Common myeloid progenitor, CD34-positive (primary cell): ENCODE measurements around the gene NOX5.

Source experiments
- CTCF ChIA-PET: fragments of 350-600 bp; sonication (Branson Sonifier 250); formaldehyde crosslinking; loops from one replicate; lab custom pipeline; 2021; ENCODE audit warnings: antibody characterized with exemption; lab: Charles Lee
- POLR2A ChIA-PET: fragments of 350-600 bp; sonication (Branson Sonifier 250); formaldehyde crosslinking; loops from one replicate; lab custom pipeline; 2021; ENCODE audit warnings: antibody characterized with exemption; lab: Charles Lee
- DNase-seq, 3 donors: peaks; one replicate each; pipeline versions ENCODE4 v3.0.0 to v3.0.0-alpha.2; 2013
- H3K27ac ChIP-seq, 2 experiments: 1 replicate in 1 of 2; 2 replicates in 1 of 2; pipeline ENCODE4 v1.7.0; 2013; ENCODE audit warnings: inconsistent platforms in 2 of 2, low read length in 2 of 2, mild to moderate bottlenecking in 2 of 2, low read depth in 1 of 2, moderate library complexity in 1 of 2; ENCODE audit not compliant: severe bottlenecking in 2 of 2, insufficient read depth in 1 of 2, poor library complexity in 1 of 2
- H3K27me3 ChIP-seq, 5 experiments: replicated peaks in 2 of 5; 1 replicate in 3 of 5; 2 replicates in 2 of 5; pipeline versions ENCODE4 v1.6.1 to v1.7.0; 2013; ENCODE audit warnings: low read length in 4 of 5, mild to moderate bottlenecking in 2 of 5, moderate library complexity in 2 of 5, inconsistent platforms in 1 of 5; ENCODE audit not compliant: insufficient read depth in 5 of 5, control insufficient read depth in 4 of 5
- H3K36me3 ChIP-seq, 4 experiments: 1 replicate in 2 of 4; 2 replicates in 2 of 4; pipeline versions ENCODE4 v1.6.1 to v1.7.0; 2013; ENCODE audit warnings: low read length in 3 of 4, control low read depth in 1 of 4, mild to moderate bottlenecking in 1 of 4; ENCODE audit not compliant: control insufficient read depth in 4 of 4, insufficient read depth in 4 of 4
- H3K4me1 ChIP-seq, 4 experiments: 1 replicate in 3 of 4; 2 replicates in 1 of 4; pipeline versions ENCODE4 v1.6.1 to v1.7.1; 2013; ENCODE audit warnings: low read length in 3 of 4, mild to moderate bottlenecking in 3 of 4, control low read depth in 1 of 4, inconsistent platforms in 1 of 4, moderate library complexity in 1 of 4; ENCODE audit not compliant: control insufficient read depth in 4 of 4, insufficient read depth in 4 of 4; ENCODE audit errors: control extremely low read depth in 1 of 4
- H3K4me3 ChIP-seq, 7 experiments: 1 replicate in 4 of 7; 2 replicates in 3 of 7; pipeline versions ENCODE4 v1.5.1 to v1.7.0; 2013; ENCODE audit warnings: mild to moderate bottlenecking in 7 of 7, low read length in 6 of 7, moderate library complexity in 6 of 7, inconsistent platforms in 2 of 7, low read depth in 2 of 7, control low read depth in 1 of 7; ENCODE audit not compliant: insufficient read depth in 4 of 7, control insufficient read depth in 1 of 7; ENCODE audit errors: extremely low read depth in 1 of 7
- H3K9me3 ChIP-seq, 5 experiments: 1 replicate in 4 of 5; 2 replicates in 1 of 5; pipeline versions ENCODE4 v1.6.1 to v1.7.1; 2013; ENCODE audit warnings: low read length in 4 of 5, mild to moderate bottlenecking in 2 of 5, inconsistent platforms in 1 of 5, low read depth in 1 of 5, moderate library complexity in 1 of 5; ENCODE audit not compliant: control insufficient read depth in 4 of 5, insufficient read depth in 2 of 5; ENCODE audit errors: control extremely low read depth in 1 of 5
- WGBS: methylation state at CpG from one replicate; pipeline ENCODE4 v1.1.5; 2013; ENCODE audit not compliant: insufficient coverage; 5-methylcytosine and 5-hydroxymethylcytosine counted together

The NOX5 gene

GRCh38 chr15:69076756-69077155 lies 62.3 kb downstream of the NOX5 start:
- no CpG with 5 or more reads among the region's 1 CpG for WGBS
- CTCF ChIA-PET, result interaction anchor here (1.3 kb wide), 2 partner anchors 17 to 222 kb away, joined by 3 to 5 read pairs; partner anchors contain the start of gene PAQR5
- no peak for DNase-seq

GRCh38 chr15:69078638-69079037 lies 64.1 kb downstream of the NOX5 start:
- Histone ChIP-seq H3K36me3 (no peaks in the 10 kb centered on the region), H3K4me3 (no peak overlapping the region), H3K27me3 (peaks cover 0 to 6% (median 2%) of the 10 kb centered on the region in 5 experiments), H3K4me1 (peaks cover 0 to 38% (median 13%) of the 10 kb centered on the region in 4 experiments), H3K9me3 (no peaks in the 10 kb centered on the region), H3K27ac (no peak overlapping the region)
- DNase-seq, result no peak
- ChIA-PET CTCF (interaction anchor here (1.1 kb wide), 1 partner anchor 10 kb away, joined by 3 read pairs; no protein-coding TSS in a partner anchor), POLR2A (no interaction called here)
- WGBS, result 100% methylated on average over 3 of the region's 8 CpGs

More at GRCh38 chr15:69076756-69077155, 62.3 kb downstream of the NOX5 start:
- H3K27ac ChIP-seq, result no peak overlapping the region
- no peak overlapping the region for H3K4me3 ChIP-seq
- peaks cover 0 to 2% (median 0%) of the 10 kb centered on the region in 5 experiments for H3K9me3 ChIP-seq
- peaks cover 0 to 26% (median 13%) of the 10 kb centered on the region in 4 experiments for H3K4me1 ChIP-seq
- H3K36me3 ChIP-seq, result no peaks in the 10 kb centered on the region
- peaks cover 0 to 6% (median 2%) of the 10 kb centered on the region in 5 experiments for H3K27me3 ChIP-seq
- POLR2A ChIA-PET, result no interaction called here

- peaks cover 0 to 4% (median 0%) of the 10 kb centered on the region in 5 experiments for H3K27me3 ChIP-seq
- no peak for DNase-seq
- H3K27ac ChIP-seq, result no peak overlapping the region
- no peaks in the 10 kb centered on the region for H3K36me3 ChIP-seq
- CTCF ChIA-PET, result no interaction called here
- POLR2A ChIA-PET, result interaction anchor here (0.6 kb wide), 1 partner anchor 193 kb away, joined by 3 read pairs; no protein-coding TSS in a partner anchor
- peaks cover 0 to 33% (median 7%) of the 10 kb centered on the region in 4 experiments for H3K4me1 ChIP-seq
- no peaks in the 10 kb centered on the region for H3K9me3 ChIP-seq
- WGBS, result 44% methylated on average over 4 of the region's 8 CpGs
- H3K4me3 ChIP-seq, result no peak overlapping the region
Observed at GRCh38 chr15:69080295-69081248, 66.1 kb downstream of the NOX5 start.

- 57% methylated on average over 9 of the region's 10 CpGs for WGBS
- no peak overlapping the region for H3K27ac ChIP-seq
- no peaks in the 10 kb centered on the region for H3K9me3 ChIP-seq
- DNase-seq, result no peak
- peaks cover 0 to 35% (median 7%) of the 10 kb centered on the region in 4 experiments for H3K4me1 ChIP-seq
- no peaks in the 10 kb centered on the region for H3K36me3 ChIP-seq
- ChIA-PET POLR2A (no interaction called here), CTCF (interaction anchor here (0.9 kb wide), 1 partner anchor 17 kb away, joined by 3 read pairs; no protein-coding TSS in a partner anchor)
- peaks cover 0 to 2% (median 0%) of the 10 kb centered on the region in 5 experiments for H3K27me3 ChIP-seq
- H3K4me3 ChIP-seq, result peak overlapping the region in 1 of 7 experiments; percentile 42
Observed at GRCh38 chr15:69081310-69082004, 67.0 kb downstream of the NOX5 start.

- POLR2A ChIA-PET, result no interaction called here
- WGBS, result 100% methylated on average over 2 of the region's 3 CpGs
Observed at GRCh38 chr15:69082021-69082502, 67.6 kb downstream of the NOX5 start.

GRCh38 chr15:69082554-69082953 lies 68.1 kb downstream of the NOX5 start:
- peaks cover 0 to 32% (median 7%) of the 10 kb centered on the region in 4 experiments for H3K4me1 ChIP-seq
- POLR2A ChIA-PET, result no interaction called here
- WGBS, result no CpG with 5 or more reads among the region's 3 CpGs

More at GRCh38 chr15:69082021-69082502, 67.6 kb downstream of the NOX5 start:
- Histone ChIP-seq H3K4me3 (no peak overlapping the region), H3K9me3 (no peaks in the 10 kb centered on the region), H3K27ac (no peak overlapping the region), H3K27me3 (peaks cover 0 to 2% (median 0%) of the 10 kb centered on the region in 5 experiments), H3K4me1 (peaks cover 0 to 32% (median 7%) of the 10 kb centered on the region in 4 experiments), H3K36me3 (no peaks in the 10 kb centered on the region)
- no peak for DNase-seq
- CTCF ChIA-PET, result interaction anchor here (0.9 kb wide), 1 partner anchor 17 kb away, joined by 3 read pairs; no protein-coding TSS in a partner anchor

More at GRCh38 chr15:69082554-69082953, 68.1 kb downstream of the NOX5 start:
- Histone ChIP-seq H3K4me3 (no peak overlapping the region), H3K36me3 (no peaks in the 10 kb centered on the region), H3K9me3 (no peaks in the 10 kb centered on the region), H3K27ac (no peak overlapping the region), H3K27me3 (peaks cover 0 to 2% (median 0%) of the 10 kb centered on the region in 5 experiments)
- CTCF ChIA-PET, result interaction anchor here (1.8 kb wide), 1 partner anchor 11 kb away, joined by 3 read pairs; no protein-coding TSS in a partner anchor
- DNase-seq, result no peak
